Bronchial epithelial cell (primary cell): ENCODE results near the gene IL1RN. TPM values are rescaled to one million over a fixed set of nuclear protein-coding genes. Genes with fewer than 3 reads are reported as not detected.
A peak's percentile ranks its signal among the peaks of the same experiment; 100 is the strongest.
"Not testable (repeated sequence)": the region's sequence is repeated elsewhere in the genome, so short reads cannot be mapped to it uniquely, and the experiment has no call there.

Source experiments
- DNase-seq: peaks from one replicate; pipeline ENCODE4 v3.0.0-alpha.2; 2010; ENCODE audit warnings: low read depth
- FAIRE-seq: peaks from 2 replicates; lab custom pipeline; 2011; peaks lifted over from hg19 to GRCh38; lab: Jason Lieb, UNC
- H3K27me3 ChIP-seq: 2 replicates; pipeline ENCODE4 v1.5.1; 2011; ENCODE audit warnings: low read length; ENCODE audit not compliant: control insufficient read depth, insufficient read depth
- H3K36me3 ChIP-seq: 2 replicates; pipeline ENCODE4 v1.5.1; 2011; ENCODE audit warnings: low read length; ENCODE audit not compliant: control insufficient read depth, insufficient read depth
- H3K4me3 ChIP-seq: 2 replicates; pipeline ENCODE4 v1.5.1; 2011; ENCODE audit warnings: mild to moderate bottlenecking, low read depth, low read length, control low read depth
- CTCF ChIP-seq: IDR thresholded peaks from 2 replicates; pipeline ENCODE4 v1.5.1; 2011; ENCODE audit warnings: mild to moderate bottlenecking, moderate library complexity, low read length, control low read depth, inconsistent platforms; ENCODE audit not compliant: insufficient read depth, severe bottlenecking
- total RNA-seq: library from RNA; depleted of rRNA; stranded (reverse); fragments of >200 nt; gene quantifications from 2 replicates; pipeline ENCODE4 v1.2.1, GENCODE V29; 2014

Gene IL1RN
- total RNA-seq, 1 donor from 2014 or later = 71.9 TPM

- Histone ChIP-seq H3K27me3 (no peaks in the 10 kb centered on the region), H3K4me3 (no peak overlapping the region), H3K36me3 (no peaks in the 10 kb centered on the region)
- no peak for TF ChIP-seq CTCF
- FAIRE-seq (no peak), DNase-seq (no peak)
Observed at GRCh38 chr2:113089916-113090315, 37.5 kb upstream of the IL1RN start.

DNA sequence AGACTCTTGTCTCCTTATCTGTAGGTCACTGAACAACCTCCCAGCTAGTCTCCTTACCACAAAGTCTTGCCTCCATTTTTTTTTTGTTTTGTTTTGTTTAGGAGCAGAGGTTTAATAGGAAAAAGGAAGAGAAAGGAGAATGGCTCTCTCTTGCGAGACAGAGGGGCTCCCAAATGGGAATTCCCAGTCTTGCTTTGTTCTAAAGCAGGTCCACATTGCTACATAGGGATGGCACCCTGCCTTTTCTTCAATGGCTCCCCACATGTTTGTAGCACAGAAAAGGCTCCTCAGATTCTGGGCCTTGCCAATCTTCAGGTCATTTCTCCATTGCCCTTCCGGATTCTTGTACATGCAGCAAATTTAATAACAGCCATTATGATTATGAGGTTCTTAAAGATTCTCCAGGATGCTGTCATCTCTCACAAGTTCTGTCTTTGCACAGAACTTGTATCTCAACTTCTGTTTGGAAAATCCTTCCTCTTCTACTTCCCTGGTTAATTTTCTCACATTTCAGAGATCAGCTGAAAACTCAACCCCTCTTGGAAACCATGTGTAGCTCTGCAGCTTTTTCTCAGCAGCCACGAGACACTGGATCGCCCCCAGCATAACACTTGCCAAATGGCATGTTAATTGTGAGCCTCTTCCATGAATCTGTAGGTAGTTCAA is 36.0 kb upstream of the IL1RN start:
- DNase-seq = no peak
- peak; percentile 72 for FAIRE-seq
- TF ChIP-seq CTCF = no peak
- H3K36me3 ChIP-seq = no peaks in the 10 kb centered on the region
- H3K27me3 ChIP-seq = no peaks in the 10 kb centered on the region
- no peak overlapping the region for H3K4me3 ChIP-seq

DNA sequence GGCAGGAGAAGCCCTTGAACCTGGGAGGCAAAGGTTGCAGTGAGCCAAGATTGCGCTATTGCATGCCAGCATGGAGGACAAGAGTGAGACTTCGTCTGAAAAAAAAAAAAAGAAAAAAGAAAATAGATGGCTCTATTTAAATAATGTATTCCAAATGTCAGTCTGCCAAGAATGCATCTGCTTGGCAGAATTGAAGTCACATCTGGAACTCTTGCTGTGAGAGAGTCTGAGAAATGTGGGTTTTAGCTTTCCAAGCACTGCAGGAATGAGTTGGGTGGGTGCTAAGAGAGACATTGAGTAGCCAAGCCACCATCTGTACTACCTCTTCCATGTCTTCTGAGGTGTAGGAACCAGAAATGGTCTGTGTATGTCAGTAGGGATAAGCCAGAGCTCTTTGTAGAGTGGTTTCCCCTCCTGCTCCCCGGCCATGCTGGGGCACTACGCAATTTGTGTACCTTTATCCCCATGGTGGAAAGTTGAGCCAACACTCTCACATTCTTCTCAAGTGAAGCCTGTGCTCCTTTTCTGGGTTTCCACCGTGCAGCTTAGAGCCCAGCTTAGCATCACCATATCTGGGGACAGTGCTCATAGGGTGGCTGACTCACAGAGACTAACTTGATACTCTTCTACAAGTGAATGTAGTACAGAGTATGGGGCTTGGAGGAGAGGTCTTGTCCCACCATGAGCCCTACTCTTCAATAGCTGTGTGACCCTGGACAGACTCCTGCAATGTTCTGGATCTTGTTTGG is 34.4 kb upstream of the IL1RN start:
- no peaks in the 10 kb centered on the region for H3K27me3 ChIP-seq
- H3K4me3 ChIP-seq = no peak overlapping the region
- DNase-seq = no peak
- H3K36me3 ChIP-seq = no peaks in the 10 kb centered on the region
- FAIRE-seq = no peak
- TF ChIP-seq CTCF = no peak

GRCh38 chr2:113093613-113093977 is 33.8 kb upstream of the IL1RN start:
- no peak for TF ChIP-seq CTCF
- FAIRE-seq (no peak), DNase-seq (no peak)
- Histone ChIP-seq H3K27me3 (no peaks in the 10 kb centered on the region), H3K36me3 (no peaks in the 10 kb centered on the region), H3K4me3 (no peak overlapping the region)

DNA sequence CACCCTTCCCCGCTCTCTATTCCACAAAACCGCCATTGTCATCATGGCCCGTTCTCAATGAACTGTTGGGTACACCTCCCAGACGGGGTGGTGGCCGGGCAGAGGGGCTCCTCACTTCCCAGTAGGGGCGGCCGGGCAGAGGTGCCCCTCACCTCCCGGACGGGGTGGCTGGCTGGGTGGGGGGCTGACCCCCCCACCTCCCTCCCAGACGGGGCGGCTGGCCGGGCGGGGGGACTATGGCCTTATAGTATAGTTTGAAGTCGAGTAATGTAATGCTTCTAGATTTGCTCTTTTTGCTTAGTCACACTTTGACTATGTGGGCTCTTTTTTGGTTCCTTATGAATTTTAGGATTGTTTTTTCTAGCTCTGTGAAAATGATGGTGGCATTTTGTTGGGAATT is 31.1 kb upstream of the IL1RN start:
- DNase-seq, FAIRE-seq, H3K4me3 ChIP-seq, H3K36me3 ChIP-seq, H3K27me3 ChIP-seq: not testable (repeated sequence)

GRCh38 chr2:113096842-113097618 is 30.4 kb upstream of the IL1RN start:
- H3K27me3 ChIP-seq, H3K4me3 ChIP-seq, FAIRE-seq, H3K36me3 ChIP-seq, DNase-seq: not testable (repeated sequence)
